ENCODE data around the gene STAG3.
"Not testable (repeated sequence)": the region's sequence is repeated elsewhere in the genome, so short reads cannot be mapped to it uniquely, and the experiment has no call there.

- not testable (repeated sequence) for TF ChIP-seq SP1 (IDR thresholded peaks at IDR 0.05); TARDBP (IDR thresholded peaks at IDR 0.05); SUZ12 (IDR thresholded peaks at IDR 0.05); ARNT (IDR thresholded peaks at IDR 0.05); FOXM1 (IDR thresholded peaks at IDR 0.05; ENCODE audit: borderline replicate concordance); FOXA1 (IDR thresholded peaks at IDR 0.05); NFRKB (IDR thresholded peaks at IDR 0.05); CTBP1 (IDR thresholded peaks at IDR 0.05; ENCODE audit: borderline replicate concordance)
These were observed 47.5 kb upstream of the STAG3 start for GRCh38 chr7:100130220-100130607.
